Suprapubic skin (tissue), 4 donors: ENCODE measurements around the gene CNTN4. TPM values are rescaled to one million over a fixed set of nuclear protein-coding genes. Genes with fewer than 3 reads are reported as not detected.

Experiments used
- DNase-seq, 2 donors: peaks; one replicate each; pipeline ENCODE4 v3.0.0-alpha.2; 2019; ENCODE audit warnings: low spot score in 2 of 2
- H3K27ac ChIP-seq: fragments of 200-600 bp; sonication (generic); one replicate; pipeline ENCODE4 v1.5.1; 2019
- H3K27me3 ChIP-seq: fragments of 200-600 bp; sonication (generic); one replicate; pipeline ENCODE4 v1.5.1; 2019
- H3K36me3 ChIP-seq: fragments of 200-600 bp; sonication (generic); one replicate; pipeline ENCODE4 v1.5.1; 2019
- H3K4me1 ChIP-seq: fragments of 200-600 bp; sonication (generic); one replicate; pipeline ENCODE4 v1.5.1; 2019
- H3K4me3 ChIP-seq: fragments of 200-600 bp; sonication (generic); one replicate; pipeline ENCODE4 v1.5.1; 2019; ENCODE audit warnings: mild to moderate bottlenecking
- H3K9me3 ChIP-seq: fragments of 200-600 bp; sonication (generic); one replicate; pipeline ENCODE4 v1.5.1; 2019
- EP300 ChIP-seq: sonication (generic); formaldehyde crosslinking; IDR thresholded peaks from one replicate; pipeline ENCODE4 v1.6.1; 2017; ENCODE audit warnings: antibody characterized with exemption
- POLR2A ChIP-seq, 2 donors: fragments of 450-650 bp; IDR thresholded peaks; one replicate each; pipeline ENCODE4 v1.6.1; 2017; ENCODE audit warnings: antibody characterized with exemption in 2 of 2, mild to moderate bottlenecking in 2 of 2, moderate library complexity in 2 of 2
- POLR2AphosphoS5 ChIP-seq, 3 donors: sonication (generic); formaldehyde crosslinking; IDR thresholded peaks; one replicate each; pipeline ENCODE4 v1.6.1; 2017; ENCODE audit warnings: antibody characterized with exemption in 3 of 3
- WGBS: methylation state at CpG from one replicate; pipeline ENCODE4 v1.1.5; 2018; 5-methylcytosine and 5-hydroxymethylcytosine counted together
- total RNA-seq, 4 donors: library from RNA; depleted of rRNA; stranded (reverse); fragments of >200 nt; gene quantifications; one replicate each; pipeline ENCODE4 v1.1.0, GENCODE V29; 2016
- TF ChIP-seq, protein P1 (sequence below), 2 donors: fragments of 200-600 bp in 1 of 2; fragments of 450-650 bp in 1 of 2; sonication (generic) in 1 of 2; IDR thresholded peaks; one replicate each; pipeline ENCODE4 v1.5.1; 2016 to 2019; ENCODE audit warnings: antibody characterized with exemption in 2 of 2, mild to moderate bottlenecking in 1 of 2, moderate library complexity in 1 of 2

Gene CNTN4
- total RNA-seq, 4 donors from 2014 or later, result 0.60 to 8.1 (median 7.5) TPM

DNA sequence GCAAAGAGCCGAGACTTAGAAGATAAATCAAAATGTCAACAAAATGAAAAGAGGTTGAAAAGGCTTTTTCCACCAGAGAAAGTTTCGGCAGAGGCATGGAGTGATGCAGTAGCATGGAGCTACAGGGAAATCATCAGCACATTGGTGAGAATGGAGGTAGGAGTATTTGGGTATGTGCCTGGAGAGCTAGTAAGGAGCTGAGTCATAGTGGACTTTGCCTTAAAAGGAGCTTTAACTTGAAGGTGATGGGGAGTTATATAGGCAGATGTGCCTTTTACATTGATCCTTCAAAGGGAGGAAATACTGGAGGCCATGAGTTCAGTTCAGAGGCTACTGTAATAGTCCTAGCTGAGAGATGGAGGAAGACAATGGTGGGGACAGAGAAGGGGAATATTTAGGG is 967.2 kb downstream of the CNTN4 start:
- H3K36me3 ChIP-seq, result no peaks in the 10 kb centered on the region
- no peak overlapping the region for H3K27ac ChIP-seq
- no peak for TF ChIP-seq POLR2A (IDR thresholded peaks at IDR 0.05)
- TF ChIP-seq, protein P1, sequence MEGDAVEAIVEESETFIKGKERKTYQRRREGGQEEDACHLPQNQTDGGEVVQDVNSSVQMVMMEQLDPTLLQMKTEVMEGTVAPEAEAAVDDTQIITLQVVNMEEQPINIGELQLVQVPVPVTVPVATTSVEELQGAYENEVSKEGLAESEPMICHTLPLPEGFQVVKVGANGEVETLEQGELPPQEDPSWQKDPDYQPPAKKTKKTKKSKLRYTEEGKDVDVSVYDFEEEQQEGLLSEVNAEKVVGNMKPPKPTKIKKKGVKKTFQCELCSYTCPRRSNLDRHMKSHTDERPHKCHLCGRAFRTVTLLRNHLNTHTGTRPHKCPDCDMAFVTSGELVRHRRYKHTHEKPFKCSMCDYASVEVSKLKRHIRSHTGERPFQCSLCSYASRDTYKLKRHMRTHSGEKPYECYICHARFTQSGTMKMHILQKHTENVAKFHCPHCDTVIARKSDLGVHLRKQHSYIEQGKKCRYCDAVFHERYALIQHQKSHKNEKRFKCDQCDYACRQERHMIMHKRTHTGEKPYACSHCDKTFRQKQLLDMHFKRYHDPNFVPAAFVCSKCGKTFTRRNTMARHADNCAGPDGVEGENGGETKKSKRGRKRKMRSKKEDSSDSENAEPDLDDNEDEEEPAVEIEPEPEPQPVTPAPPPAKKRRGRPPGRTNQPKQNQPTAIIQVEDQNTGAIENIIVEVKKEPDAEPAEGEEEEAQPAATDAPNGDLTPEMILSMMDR (IDR thresholded peaks at IDR 0.05), result no peak
- no peak for TF ChIP-seq EP300
- TF ChIP-seq POLR2AphosphoS5 (IDR thresholded peaks at IDR 0.05), result no peak
- no peaks in the 10 kb centered on the region for H3K4me1 ChIP-seq
- H3K27me3 ChIP-seq, result no peaks in the 10 kb centered on the region
- no peaks in the 10 kb centered on the region for H3K9me3 ChIP-seq
- H3K4me3 ChIP-seq, result no peak overlapping the region
- 87% methylated on average over 2 of the region's 2 CpGs for WGBS
- no peak for DNase-seq

DNA sequence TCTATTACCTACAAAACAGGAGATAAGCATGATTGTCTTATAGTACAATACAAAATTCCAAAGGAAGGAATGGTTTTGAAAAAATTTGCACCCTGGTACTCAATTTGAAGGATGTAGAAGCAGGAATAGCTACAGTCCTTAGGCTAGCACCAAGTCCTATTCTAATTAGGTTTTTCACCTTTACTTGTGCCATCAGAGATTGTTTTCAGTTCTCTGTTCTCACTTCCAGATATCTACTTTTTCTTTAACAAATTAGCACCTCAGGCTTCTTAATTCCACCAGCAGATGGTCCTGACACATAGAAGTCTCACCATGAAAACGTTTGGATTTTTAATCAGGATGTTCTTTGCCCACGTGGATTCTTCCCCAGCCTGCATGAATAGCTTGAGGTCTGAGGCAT is 967.7 kb downstream of the CNTN4 start:
- H3K27me3 ChIP-seq, result no peaks in the 10 kb centered on the region
- no peaks in the 10 kb centered on the region for H3K4me1 ChIP-seq
- no peaks in the 10 kb centered on the region for H3K9me3 ChIP-seq
- no peak overlapping the region for H3K27ac ChIP-seq
- no peak overlapping the region for H3K4me3 ChIP-seq
- WGBS, result 44% methylated on average over 2 of the region's 2 CpGs
- DNase-seq, result no peak
- no peaks in the 10 kb centered on the region for H3K36me3 ChIP-seq
- TF ChIP-seq POLR2A (IDR thresholded peaks at IDR 0.05) (no peak), EP300 (no peak), POLR2AphosphoS5 (IDR thresholded peaks at IDR 0.05) (no peak)
- TF ChIP-seq, protein P1 (IDR thresholded peaks at IDR 0.05), result no peak

DNA sequence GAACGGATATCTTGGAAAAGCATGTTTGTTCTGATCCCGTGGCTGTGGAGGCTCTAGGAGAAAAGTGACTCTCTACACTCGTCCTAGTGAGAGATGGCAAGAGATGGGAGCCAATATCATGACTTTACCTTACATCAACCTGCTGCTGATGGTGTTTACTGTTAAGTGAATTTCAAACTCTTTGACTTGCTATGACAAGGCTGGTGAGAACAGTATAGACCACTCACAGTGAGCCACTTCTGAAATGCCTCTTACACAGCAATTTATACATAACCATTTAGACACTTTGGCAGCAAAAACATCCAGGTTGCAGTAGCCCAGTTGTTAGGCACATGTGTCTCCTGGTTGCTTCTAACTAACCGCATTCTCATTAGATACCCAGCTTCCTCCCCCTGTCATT is 968.2 kb downstream of the CNTN4 start:
- no peaks in the 10 kb centered on the region for H3K27me3 ChIP-seq
- WGBS, result 86% methylated on average over 4 of the region's 4 CpGs
- no peak overlapping the region for H3K4me3 ChIP-seq
- no peaks in the 10 kb centered on the region for H3K9me3 ChIP-seq
- no peaks in the 10 kb centered on the region for H3K4me1 ChIP-seq
- H3K27ac ChIP-seq, result no peak overlapping the region
- TF ChIP-seq POLR2AphosphoS5 (IDR thresholded peaks at IDR 0.05) (no peak), EP300 (no peak), POLR2A (IDR thresholded peaks at IDR 0.05) (no peak)
- TF ChIP-seq, protein P1 (IDR thresholded peaks at IDR 0.05), result no peak
- no peak for DNase-seq
- H3K36me3 ChIP-seq, result no peaks in the 10 kb centered on the region

DNA sequence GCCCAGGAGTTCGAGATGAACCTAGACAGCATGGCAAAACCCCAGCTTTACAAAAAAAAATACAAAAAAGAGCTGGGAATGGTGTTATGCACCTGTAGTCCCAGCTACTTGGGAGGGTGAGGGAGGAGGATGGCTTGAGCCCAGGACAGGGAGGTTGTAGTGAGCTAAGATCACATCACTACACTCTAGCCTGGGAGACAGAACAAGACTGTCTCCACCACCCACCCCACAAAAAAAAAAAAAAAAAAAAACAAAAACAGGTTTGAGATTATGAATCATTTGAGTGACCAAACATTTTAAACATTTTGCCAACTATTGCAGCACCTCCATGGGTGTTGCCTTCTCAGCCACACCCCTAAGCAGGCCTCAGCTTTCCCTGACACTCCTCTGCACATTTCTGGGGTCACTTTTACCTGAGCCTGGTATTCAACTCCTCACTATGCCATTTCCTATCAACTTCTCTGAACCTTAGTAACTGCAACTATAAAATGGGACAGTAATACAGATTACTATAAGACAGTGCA is 969.8 kb downstream of the CNTN4 start:
- Histone ChIP-seq H3K9me3 (no peaks in the 10 kb centered on the region), H3K27me3 (no peaks in the 10 kb centered on the region), H3K4me3 (no peak overlapping the region), H3K36me3 (no peaks in the 10 kb centered on the region), H3K4me1 (no peaks in the 10 kb centered on the region), H3K27ac (no peak overlapping the region)
- WGBS, result 100% methylated on average over 1 of the region's 1 CpG
- DNase-seq, result no peak
- TF ChIP-seq POLR2AphosphoS5 (IDR thresholded peaks at IDR 0.05) (no peak), EP300 (no peak), POLR2A (IDR thresholded peaks at IDR 0.05) (no peak)
- TF ChIP-seq, protein P1 (IDR thresholded peaks at IDR 0.05), result no peak

DNA sequence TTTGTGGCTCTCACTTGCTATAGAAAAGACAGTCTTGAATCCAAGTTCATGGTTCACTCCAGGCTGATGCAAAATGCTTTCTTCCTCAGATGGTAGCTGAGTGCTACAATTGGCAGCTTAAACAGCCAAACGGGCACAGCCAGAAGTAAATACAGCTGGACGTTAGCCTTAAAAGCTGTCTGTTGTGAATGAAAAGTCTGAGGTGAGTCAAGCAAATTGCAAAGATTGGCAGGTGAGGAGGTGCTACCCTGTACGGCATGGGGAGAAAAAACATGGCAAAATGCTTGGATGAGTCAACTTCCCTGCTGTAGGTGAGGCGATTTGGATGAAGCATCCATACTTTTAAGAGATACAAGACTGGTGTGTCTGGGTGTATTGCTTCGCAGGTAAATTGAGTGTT is 971.1 kb downstream of the CNTN4 start:
- H3K27ac ChIP-seq, result no peak overlapping the region
- WGBS, result 61% methylated on average over 5 of the region's 5 CpGs
- no peaks in the 10 kb centered on the region for H3K36me3 ChIP-seq
- DNase-seq, result no peak
- no peaks in the 10 kb centered on the region for H3K9me3 ChIP-seq
- no peaks in the 10 kb centered on the region for H3K4me1 ChIP-seq
- H3K4me3 ChIP-seq, result no peak overlapping the region
- no peaks in the 10 kb centered on the region for H3K27me3 ChIP-seq
- no peak for TF ChIP-seq POLR2AphosphoS5 (IDR thresholded peaks at IDR 0.05)
- TF ChIP-seq POLR2A (IDR thresholded peaks at IDR 0.05), result no peak
- TF ChIP-seq, protein P1 (IDR thresholded peaks at IDR 0.05), result no peak
- TF ChIP-seq EP300, result no peak
